Measurements from ENCODE around the gene OR7C2.

DNA sequence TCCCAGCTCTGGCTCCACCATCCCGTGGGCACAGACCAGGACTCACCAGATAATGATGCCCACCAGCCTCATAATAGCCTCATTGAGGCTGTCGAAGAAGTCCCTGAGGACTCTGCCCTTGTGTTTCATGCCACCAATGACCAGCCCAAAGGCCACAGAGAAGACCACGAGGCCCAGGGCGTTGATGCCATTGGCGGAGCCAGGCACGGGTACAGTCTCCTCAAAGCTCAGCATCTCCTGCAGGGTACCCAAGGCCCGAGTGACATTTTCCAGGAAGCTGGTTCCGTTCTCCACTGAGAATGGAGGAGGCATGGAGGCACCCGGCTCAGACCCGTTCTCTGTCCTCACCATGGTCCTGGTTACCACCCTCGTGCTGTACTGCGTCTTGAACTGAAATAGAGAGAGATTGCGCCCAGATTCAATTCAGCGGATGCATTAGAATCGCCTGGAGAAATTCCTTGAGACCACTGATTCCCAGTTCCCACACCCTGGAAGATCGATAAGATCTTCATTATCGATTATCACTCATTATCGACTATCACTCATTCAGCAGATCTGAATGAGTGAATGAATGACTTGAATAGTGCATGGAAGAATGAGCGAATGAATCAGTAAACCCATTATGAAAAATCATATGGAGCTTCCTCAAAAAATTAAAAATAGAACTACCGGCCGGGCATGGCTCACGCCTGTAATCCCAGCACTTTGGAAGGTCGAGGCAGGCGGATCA, 20.8 kb downstream of the OR7C2 start:
- TF ChIP-seq, protein P1, sequence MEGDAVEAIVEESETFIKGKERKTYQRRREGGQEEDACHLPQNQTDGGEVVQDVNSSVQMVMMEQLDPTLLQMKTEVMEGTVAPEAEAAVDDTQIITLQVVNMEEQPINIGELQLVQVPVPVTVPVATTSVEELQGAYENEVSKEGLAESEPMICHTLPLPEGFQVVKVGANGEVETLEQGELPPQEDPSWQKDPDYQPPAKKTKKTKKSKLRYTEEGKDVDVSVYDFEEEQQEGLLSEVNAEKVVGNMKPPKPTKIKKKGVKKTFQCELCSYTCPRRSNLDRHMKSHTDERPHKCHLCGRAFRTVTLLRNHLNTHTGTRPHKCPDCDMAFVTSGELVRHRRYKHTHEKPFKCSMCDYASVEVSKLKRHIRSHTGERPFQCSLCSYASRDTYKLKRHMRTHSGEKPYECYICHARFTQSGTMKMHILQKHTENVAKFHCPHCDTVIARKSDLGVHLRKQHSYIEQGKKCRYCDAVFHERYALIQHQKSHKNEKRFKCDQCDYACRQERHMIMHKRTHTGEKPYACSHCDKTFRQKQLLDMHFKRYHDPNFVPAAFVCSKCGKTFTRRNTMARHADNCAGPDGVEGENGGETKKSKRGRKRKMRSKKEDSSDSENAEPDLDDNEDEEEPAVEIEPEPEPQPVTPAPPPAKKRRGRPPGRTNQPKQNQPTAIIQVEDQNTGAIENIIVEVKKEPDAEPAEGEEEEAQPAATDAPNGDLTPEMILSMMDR (IDR thresholded peaks at IDR 0.05) = no peak
- no peak for TF ChIP-seq POLR2A (IDR thresholded peaks at IDR 0.05)

All from breast epithelium (tissue), 3 donors.